HG03342 (cell line): ENCODE data around the gene COQ7.

ENCODE experiments used
- ATAC-seq: cut with Tn5 transposase; IDR thresholded peaks from one replicate; pipeline ENCODE4 v1.9.1; 2021; ENCODE audit warnings: mild to moderate bottlenecking, moderate library complexity; ENCODE audit not compliant: unreplicated experiment

Gene COQ7

GRCh38 chr16:19085679-19086200 is 18.3 kb downstream of the COQ7 start:
- ATAC-seq: no peak

GRCh38 chr16:19086322-19087199 is 19.1 kb downstream of the COQ7 start:
- ATAC-seq: peak; percentile 86

GRCh38 chr16:19088341-19088916 is 21.0 kb downstream of the COQ7 start:
- ATAC-seq: no peak

- no peak for ATAC-seq
Observed at GRCh38 chr16:19089410-19089955, 22.1 kb downstream of the COQ7 start.

GRCh38 chr16:19090916-19091315 is 23.5 kb downstream of the COQ7 start:
- ATAC-seq: no peak

GRCh38 chr16:19092653-19093410 is 25.4 kb downstream of the COQ7 start:
- no peak for ATAC-seq

GRCh38 chr16:19093631-19094541 is 26.5 kb downstream of the COQ7 start:
- ATAC-seq: no peak

GRCh38 chr16:19094542-19095365 is 27.3 kb downstream of the COQ7 start:
- peak; percentile 51 for ATAC-seq

GRCh38 chr16:19095654-19096053 is 28.2 kb downstream of the COQ7 start:
- no peak for ATAC-seq

- no peak for ATAC-seq
Observed at GRCh38 chr16:19098173-19098572, 30.8 kb downstream of the COQ7 start.

GRCh38 chr16:19102187-19102872 is 34.9 kb downstream of the COQ7 start:
- no peak for ATAC-seq

GRCh38 chr16:19104607-19105006 is 37.2 kb downstream of the COQ7 start:
- ATAC-seq: no peak

- no peak for ATAC-seq
Observed at GRCh38 chr16:19105131-19105530, 37.7 kb downstream of the COQ7 start.

GRCh38 chr16:19105891-19106624 is 38.6 kb downstream of the COQ7 start:
- ATAC-seq: no peak

- no peak for ATAC-seq
Observed at GRCh38 chr16:19106625-19107020, 39.2 kb downstream of the COQ7 start.

- ATAC-seq: no peak
Observed at GRCh38 chr16:19108409-19109287, 41.2 kb downstream of the COQ7 start.

GRCh38 chr16:19109288-19109664 is 41.9 kb downstream of the COQ7 start:
- ATAC-seq: no peak
